GM12878 (cell line): Measurements from ENCODE around the gene RBBP8NL. TPM values are rescaled to one million over a fixed set of nuclear protein-coding genes. Genes with fewer than 3 reads are reported as not detected.

Experiments used
- ATAC-seq: fragments of 200-7000 bp; cut with Tn5 transposase; 3 replicates; pipeline ENCODE4 v1.9.1; 2020; ENCODE audit warnings: mild to moderate bottlenecking, moderate library complexity
- BruUV-seq: library from RNA; stranded (reverse); fragments of 400-500 nt; replicated peaks from 2 replicates; lab custom pipeline; 2021; lab: Mats Ljungman, UMichigan
- CTCF ChIA-PET: fragments of 300-600 bp; sonication (Branson Sonifier 250); formaldehyde crosslinking; extraction: SDS; loops from one replicate; lab custom pipeline; 2021; ENCODE audit warnings: inconsistent platforms; lab: Yijun Ruan, JAX
- POLR2A ChIA-PET: fragments of 350-600 bp; formaldehyde crosslinking; extraction: SDS; loops from one replicate; lab custom pipeline; 2021; ENCODE audit warnings: inconsistent platforms; lab: Charles Lee
- RAD21 ChIA-PET: fragments of 300-600 bp; sonication (Branson Sonifier 250); formaldehyde crosslinking; loops from one replicate; lab custom pipeline; 2023; ENCODE audit warnings: antibody characterized with exemption; ENCODE audit not compliant: unreplicated experiment; lab: Charles Lee
- SMC1A ChIA-PET: fragments of 300-600 bp; sonication (Branson Sonifier 250); formaldehyde crosslinking; loops from one replicate; lab custom pipeline; 2023; ENCODE audit not compliant: unreplicated experiment, uncharacterized antibody; lab: Charles Lee
- DNase-seq: peaks from one replicate; pipeline ENCODE4 v3.0.0-alpha.2; 2011; ENCODE audit warnings: low read depth, low spot score
- FAIRE-seq: peaks from 3 replicates; lab custom pipeline; 2011; peaks lifted over from hg19 to GRCh38; lab: Jason Lieb, UNC
- H2AFZ ChIP-seq: 2 replicates; pipeline ENCODE4 v1.6.0; 2011; ENCODE audit warnings: low read depth, low read length, control low read depth; ENCODE audit not compliant: control insufficient read depth
- H3K27ac ChIP-seq: 2 replicates; pipeline ENCODE4 v1.5.1; 2011; ENCODE audit warnings: control low read depth; ENCODE audit not compliant: control insufficient read depth, insufficient read depth
- H3K27me3 ChIP-seq, 2 experiments: replicated peaks in 1 of 2; 2 replicates each; pipeline versions ENCODE4 v1.6.0 to v1.6.1; 2011; ENCODE audit warnings: low read length in 1 of 2; ENCODE audit not compliant: control insufficient read depth in 2 of 2, insufficient read depth in 2 of 2
- H3K36me3 ChIP-seq, 2 experiments: 2 replicates each; pipeline ENCODE4 v1.5.1; 2011; ENCODE audit warnings: low read length in 1 of 2; ENCODE audit not compliant: control insufficient read depth in 2 of 2, insufficient read depth in 2 of 2
- H3K4me1 ChIP-seq: 2 replicates; pipeline ENCODE4 v1.6.1; 2011; ENCODE audit warnings: mild to moderate bottlenecking, low read length, moderate library complexity, mixed read lengths; ENCODE audit not compliant: control insufficient read depth, insufficient read depth
- H3K4me2 ChIP-seq: 2 replicates; pipeline ENCODE4 v1.6.0; 2011; ENCODE audit warnings: control low read depth; ENCODE audit not compliant: control insufficient read depth, insufficient read depth
- H3K4me3 ChIP-seq: fragments of 200-600 bp; sonication (generic); 2 replicates; pipeline ENCODE4 v1.5.1; 2016
- H3K79me2 ChIP-seq: 2 replicates; pipeline ENCODE4 v1.6.0; 2011; ENCODE audit warnings: low read length; ENCODE audit not compliant: control insufficient read depth, insufficient read depth
- H3K9ac ChIP-seq: 2 replicates; pipeline ENCODE4 v1.8.0; 2011; ENCODE audit warnings: low read length, control low read depth, mixed read lengths; ENCODE audit not compliant: control insufficient read depth, insufficient read depth
- H3K9me3 ChIP-seq: replicated peaks from 3 replicates; pipeline ENCODE4 v1.5.1; 2011; ENCODE audit warnings: mild to moderate bottlenecking, low read length; ENCODE audit not compliant: control insufficient read depth, insufficient read depth
- H4K20me1 ChIP-seq: 2 replicates; pipeline ENCODE4 v1.6.0; 2011; ENCODE audit not compliant: control insufficient read depth, insufficient read depth
- ATF2 ChIP-seq: IDR thresholded peaks from 2 replicates; pipeline ENCODE4 v1.6.1; 2012; ENCODE audit warnings: low read length, inconsistent platforms
- DPF2 ChIP-seq: fragments of 450-650 bp; IDR thresholded peaks from 2 replicates; pipeline ENCODE4 v1.6.1; 2017; ENCODE audit warnings: mild to moderate bottlenecking
- E2F8 ChIP-seq: fragments of 450-650 bp; IDR thresholded peaks from 2 replicates; pipeline ENCODE4 v1.6.1; 2018; ENCODE audit warnings: mild to moderate bottlenecking, low read depth, moderate library complexity; ENCODE audit not compliant: partially characterized antibody
- ESRRA ChIP-seq: IDR thresholded peaks from 2 replicates; pipeline ENCODE4 v1.6.1; 2012; ENCODE audit warnings: mild to moderate bottlenecking, low read length, improper control_type of control experiment
- FOXK2 ChIP-seq: fragments of 450-650 bp; IDR thresholded peaks from 2 replicates; pipeline ENCODE4 v1.6.1; 2017; ENCODE audit warnings: mild to moderate bottlenecking, moderate library complexity
- KDM1A ChIP-seq: fragments of 200-600 bp; sonication (generic); IDR thresholded peaks from 2 replicates; pipeline ENCODE4 v1.6.1; 2016; ENCODE audit warnings: borderline replicate concordance
- MTA2 ChIP-seq: fragments of 450-650 bp; IDR thresholded peaks from 2 replicates; pipeline ENCODE4 v1.6.1; 2016; ENCODE audit warnings: low read depth, mild to moderate bottlenecking, moderate library complexity
- NBN ChIP-seq: fragments of 450-650 bp; IDR thresholded peaks from 2 replicates; pipeline ENCODE4 v1.6.1; 2016
- NR2C1 ChIP-seq: fragments of 450-650 bp; IDR thresholded peaks from 2 replicates; pipeline ENCODE4 v1.6.1; 2017; ENCODE audit warnings: antibody characterized with exemption, mild to moderate bottlenecking, moderate library complexity
- RCOR1 ChIP-seq: conservative IDR thresholded peaks from 2 replicates; pipeline ENCODE4 v1.6.1; 2012; ENCODE audit warnings: low read depth, low read length, improper control_type of control experiment
- TARDBP ChIP-seq: IDR thresholded peaks from 2 replicates; pipeline ENCODE4 v1.6.1; 2016; ENCODE audit warnings: borderline replicate concordance
- TCF7 ChIP-seq: IDR thresholded peaks from 2 replicates; pipeline ENCODE4 v1.6.1; 2014; ENCODE audit warnings: antibody characterized with exemption, borderline replicate concordance
- WGBS: methylation state at CpG from one replicate; pipeline ENCODE4 v1.1.6; 2016; ENCODE audit warnings: low lambda C conversion rate; ENCODE audit not compliant: insufficient replicate concordance, insufficient coverage; ENCODE audit errors: missing lambda C conversion rate; 5-methylcytosine and 5-hydroxymethylcytosine counted together
- in situ Hi-C: fragments of 300-500 bp; cut with MboI; formaldehyde crosslinking; loops from 9 replicates; pipeline ENCODE4 v1.14.3; 2018; ENCODE audit warnings: mixed read lengths
- intact Hi-C: fragments of 100-400 bp; cut with micrococcal nuclease; formaldehyde crosslinking; loops from one replicate; pipeline ENCODE4 v1.14.2; 2022; ENCODE audit not compliant: unreplicated experiment
- polyA plus RNA-seq, 11 experiments: library from polyadenylated mRNA; depleted of rRNA in 4 of 11; unstranded in 6 of 11; stranded (reverse) in 5 of 11; fragments of >200 nt; fragmentation: Nextera tagmentation in 4 of 11; fragmentation: Illumina TruSeq in 1 of 11; extraction: Ambion mirVana in 4 of 11; extraction: Trizol in 1 of 11; gene quantifications; 1 replicate in 1 of 11; 2 replicates in 10 of 11; pipeline versions ENCODE4 v1.2.1 to v1.2.3, GENCODE V29; 2011 to 2016; ENCODE audit warnings: inconsistent platforms in 2 of 11, missing spikeins in 2 of 11, low read depth in 1 of 11
- total RNA-seq, 4 experiments: library from RNA; depleted of rRNA in 3 of 4; stranded (reverse); fragments of >200 nt in 3 of 4; fragmentation: Illumina TruSeq in 1 of 4; extraction: Trizol in 1 of 4; gene quantifications; 2 replicates each; pipeline versions ENCODE4 v1.2.1 to v1.2.3, GENCODE V29; 2013 to 2021
- TF ChIP-seq, protein P1 (sequence below): IDR thresholded peaks from 2 replicates; pipeline ENCODE4 v1.6.1; 2012; ENCODE audit warnings: low read depth, low read length, improper control_type of control experiment
- TF ChIP-seq, protein P2 (sequence below): IDR thresholded peaks from 2 replicates; pipeline ENCODE4 v1.6.1; 2011; ENCODE audit warnings: borderline replicate concordance, low read depth, mild to moderate bottlenecking, moderate library complexity, mixed read lengths, low read length; ENCODE audit not compliant: insufficient read depth; ENCODE audit errors: extremely low read length
- TF ChIP-seq, protein P3 (sequence below): IDR thresholded peaks from 2 replicates; pipeline ENCODE4 v1.6.1; 2011; ENCODE audit warnings: low read depth, low read length, improper control_type of control experiment, borderline replicate concordance

The RBBP8NL gene
- total and polyA plus RNA-seq, 10 of the 15 experiments (the other 5 are each of a cell fraction or from before 2014, with no cell fraction given) = not detected

GRCh38 chr20:62455929-62456328 is 28.6 kb upstream of the RBBP8NL start (continued):
- TF ChIP-seq, protein P1, sequence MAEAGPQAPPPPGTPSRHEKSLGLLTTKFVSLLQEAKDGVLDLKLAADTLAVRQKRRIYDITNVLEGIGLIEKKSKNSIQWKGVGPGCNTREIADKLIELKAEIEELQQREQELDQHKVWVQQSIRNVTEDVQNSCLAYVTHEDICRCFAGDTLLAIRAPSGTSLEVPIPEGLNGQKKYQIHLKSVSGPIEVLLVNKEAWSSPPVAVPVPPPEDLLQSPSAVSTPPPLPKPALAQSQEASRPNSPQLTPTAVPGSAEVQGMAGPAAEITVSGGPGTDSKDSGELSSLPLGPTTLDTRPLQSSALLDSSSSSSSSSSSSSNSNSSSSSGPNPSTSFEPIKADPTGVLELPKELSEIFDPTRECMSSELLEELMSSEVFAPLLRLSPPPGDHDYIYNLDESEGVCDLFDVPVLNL = no peak

GRCh38 chr20:62454904-62455636 is 27.7 kb upstream of the RBBP8NL start:
- Histone ChIP-seq H3K4me2 (no peak overlapping the region), H4K20me1 (no peaks in the 10 kb centered on the region), H3K27me3 (peaks cover 0 to 5% of the 10 kb centered on the region in 2 experiments; a peak in 3 of 4 replicates), H3K4me3 (no peak overlapping the region), H3K79me2 (no peaks in the 10 kb centered on the region), H3K27ac (no peak overlapping the region), H3K9ac (no peak overlapping the region), H3K4me1 (no peaks in the 10 kb centered on the region), H3K36me3 (no peaks in the 10 kb centered on the region), H3K9me3 (no peaks in the 10 kb centered on the region), H2AFZ (no peak overlapping the region)
- in situ Hi-C loops = no loop called here
- FAIRE-seq (no peak), ATAC-seq (no peak), DNase-seq (no peak)
- WGBS = 35% methylated on average over 30 of the region's 30 CpGs
- ChIA-PET RAD21 (no interaction called here), CTCF (no interaction called here), POLR2A (no interaction called here), SMC1A (no interaction called here)
- no TSS peak for BruUV-seq
- intact Hi-C loops = no loop called here
- TF ChIP-seq DPF2 (no peak), KDM1A (no peak), FOXK2 (no peak), TCF7 (no peak), ATF2 (no peak), ESRRA (no peak), TARDBP (no peak), E2F8 (no peak), NBN (no peak), RCOR1 (no peak), MTA2 (no peak), NR2C1 (no peak)
- TF ChIP-seq, protein P2, sequence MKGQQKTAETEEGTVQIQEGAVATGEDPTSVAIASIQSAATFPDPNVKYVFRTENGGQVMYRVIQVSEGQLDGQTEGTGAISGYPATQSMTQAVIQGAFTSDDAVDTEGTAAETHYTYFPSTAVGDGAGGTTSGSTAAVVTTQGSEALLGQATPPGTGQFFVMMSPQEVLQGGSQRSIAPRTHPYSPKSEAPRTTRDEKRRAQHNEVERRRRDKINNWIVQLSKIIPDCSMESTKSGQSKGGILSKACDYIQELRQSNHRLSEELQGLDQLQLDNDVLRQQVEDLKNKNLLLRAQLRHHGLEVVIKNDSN = no peak
- TF ChIP-seq, protein P3, sequence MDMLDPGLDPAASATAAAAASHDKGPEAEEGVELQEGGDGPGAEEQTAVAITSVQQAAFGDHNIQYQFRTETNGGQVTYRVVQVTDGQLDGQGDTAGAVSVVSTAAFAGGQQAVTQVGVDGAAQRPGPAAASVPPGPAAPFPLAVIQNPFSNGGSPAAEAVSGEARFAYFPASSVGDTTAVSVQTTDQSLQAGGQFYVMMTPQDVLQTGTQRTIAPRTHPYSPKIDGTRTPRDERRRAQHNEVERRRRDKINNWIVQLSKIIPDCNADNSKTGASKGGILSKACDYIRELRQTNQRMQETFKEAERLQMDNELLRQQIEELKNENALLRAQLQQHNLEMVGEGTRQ = no peak
